Stimulated activated CD8-positive, alpha-beta memory T cell treated with anti-CD3 and anti-CD28 coated beads, Interleukin-15, amount 100 ng/mL, for 24 hours (primary cell): ENCODE measurements around the gene TOM1L1.

Source experiments
- DNase-seq: peaks from one replicate; pipeline ENCODE4 v3.0.0-alpha.2; 2020; ENCODE audit warnings: low read depth

Gene TOM1L1

GRCh38 chr17:54898576-54898975, 2.1 kb upstream of the TOM1L1 start:
- DNase-seq = no peak

- DNase-seq = no peak
Measured at GRCh38 chr17:54899201-54899600, 1.5 kb upstream of the TOM1L1 start.

- DNase-seq = no peak
Measured at GRCh38 chr17:54899721-54900456, 763 bp upstream of the TOM1L1 start.

- no peak for DNase-seq
Measured at GRCh38 chr17:54901230-54901822, 674 bp downstream of the TOM1L1 start.

- no peak for DNase-seq
Measured at GRCh38 chr17:54902017-54902416, 1.4 kb downstream of the TOM1L1 start.

- DNase-seq = no peak
Measured at GRCh38 chr17:54902611-54903010, 2.0 kb downstream of the TOM1L1 start.

GRCh38 chr17:54903375-54903774, 2.7 kb downstream of the TOM1L1 start:
- no peak for DNase-seq

- DNase-seq = no peak
Measured at GRCh38 chr17:54906683-54907082, 6.0 kb downstream of the TOM1L1 start.

- DNase-seq = no peak
Measured at GRCh38 chr17:54907376-54907775, 6.7 kb downstream of the TOM1L1 start.

GRCh38 chr17:54909766-54910165, 9.1 kb downstream of the TOM1L1 start:
- no peak for DNase-seq

GRCh38 chr17:54916721-54917120, 16.1 kb downstream of the TOM1L1 start:
- no peak for DNase-seq

- DNase-seq = no peak
Measured at GRCh38 chr17:54919425-54919824, 18.8 kb downstream of the TOM1L1 start.

GRCh38 chr17:54920819-54921218, 20.2 kb downstream of the TOM1L1 start:
- DNase-seq = no peak

GRCh38 chr17:54924405-54924804, 23.8 kb downstream of the TOM1L1 start:
- no peak for DNase-seq

GRCh38 chr17:54927525-54927924, 26.9 kb downstream of the TOM1L1 start:
- no peak for DNase-seq

GRCh38 chr17:54932711-54933110, 32.1 kb downstream of the TOM1L1 start:
- DNase-seq = no peak

- DNase-seq = no peak
Measured at GRCh38 chr17:54933921-54934320, 33.3 kb downstream of the TOM1L1 start.

GRCh38 chr17:54935471-54935870, 34.8 kb downstream of the TOM1L1 start:
- no peak for DNase-seq

GRCh38 chr17:54937018-54937417, 36.4 kb downstream of the TOM1L1 start:
- no peak for DNase-seq

GRCh38 chr17:54937426-54937825, 36.8 kb downstream of the TOM1L1 start:
- DNase-seq = no peak

- DNase-seq = no peak
Measured at GRCh38 chr17:54941285-54941684, 40.6 kb downstream of the TOM1L1 start.

- DNase-seq = no peak
Measured at GRCh38 chr17:54944796-54945195, 44.1 kb downstream of the TOM1L1 start.

GRCh38 chr17:54945231-54945630, 44.6 kb downstream of the TOM1L1 start:
- no peak for DNase-seq

GRCh38 chr17:54945671-54946070, 45.0 kb downstream of the TOM1L1 start:
- DNase-seq = no peak
